Measurements from ENCODE around the gene TBX19. TPM values are rescaled to one million over a fixed set of nuclear protein-coding genes. Genes with fewer than 3 reads are reported as not detected.

The TBX19 gene
- total RNA-seq = 0.33 TPM
- long read RNA-seq = 0 reads

DNA sequence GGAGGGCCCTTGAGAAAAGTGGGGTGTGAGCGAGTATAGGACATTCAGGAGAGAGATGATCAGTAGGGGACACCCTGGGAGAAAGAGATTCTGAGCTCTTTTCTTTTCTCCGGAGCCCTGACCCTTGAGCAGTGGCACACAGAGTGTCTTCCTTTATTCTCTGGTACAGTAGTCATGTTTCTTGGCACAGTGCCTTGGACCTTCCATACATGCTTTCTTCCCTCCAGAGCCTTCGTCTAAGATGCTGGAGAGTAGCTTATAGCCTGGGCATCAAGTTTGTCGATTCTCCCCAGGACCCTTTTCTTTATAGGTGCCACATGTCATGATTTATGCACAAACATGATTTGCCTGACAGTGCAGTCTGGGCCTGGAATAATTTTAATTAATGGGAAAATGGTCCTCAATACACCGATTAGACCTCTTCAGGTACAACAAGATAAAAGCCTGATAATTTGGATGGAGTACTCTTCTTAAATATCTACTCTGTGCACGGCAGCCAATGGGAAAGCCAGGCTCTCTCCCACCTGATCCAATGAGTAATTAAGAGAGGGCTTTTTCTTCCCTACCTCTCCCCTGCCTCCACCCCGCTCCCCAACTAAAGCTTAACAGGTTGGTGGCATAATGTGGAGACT, at the start of gene TBX19:
Gene TBX19, plus strand, starts transcription at position 582 of the 632 bp plus-strand sequence. CDS start 214 bp downstream, outside the sequence.
- no peaks in the 10 kb centered on the region for H3K4me1 ChIP-seq
- H3K4me3 ChIP-seq = no peak within 1 kb of the TSS
- no peak within 1 kb of the TSS for H3K27ac ChIP-seq (replicated peaks)
- peaks cover 17% of the 10 kb centered on the region for H3K9me3 ChIP-seq (replicated peaks)
- intact Hi-C loops (cut with micrococcal nuclease) = no loop called here
- TF ChIP-seq, protein P1, sequence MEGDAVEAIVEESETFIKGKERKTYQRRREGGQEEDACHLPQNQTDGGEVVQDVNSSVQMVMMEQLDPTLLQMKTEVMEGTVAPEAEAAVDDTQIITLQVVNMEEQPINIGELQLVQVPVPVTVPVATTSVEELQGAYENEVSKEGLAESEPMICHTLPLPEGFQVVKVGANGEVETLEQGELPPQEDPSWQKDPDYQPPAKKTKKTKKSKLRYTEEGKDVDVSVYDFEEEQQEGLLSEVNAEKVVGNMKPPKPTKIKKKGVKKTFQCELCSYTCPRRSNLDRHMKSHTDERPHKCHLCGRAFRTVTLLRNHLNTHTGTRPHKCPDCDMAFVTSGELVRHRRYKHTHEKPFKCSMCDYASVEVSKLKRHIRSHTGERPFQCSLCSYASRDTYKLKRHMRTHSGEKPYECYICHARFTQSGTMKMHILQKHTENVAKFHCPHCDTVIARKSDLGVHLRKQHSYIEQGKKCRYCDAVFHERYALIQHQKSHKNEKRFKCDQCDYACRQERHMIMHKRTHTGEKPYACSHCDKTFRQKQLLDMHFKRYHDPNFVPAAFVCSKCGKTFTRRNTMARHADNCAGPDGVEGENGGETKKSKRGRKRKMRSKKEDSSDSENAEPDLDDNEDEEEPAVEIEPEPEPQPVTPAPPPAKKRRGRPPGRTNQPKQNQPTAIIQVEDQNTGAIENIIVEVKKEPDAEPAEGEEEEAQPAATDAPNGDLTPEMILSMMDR (IDR thresholded peaks at IDR 0.05; ENCODE audit: borderline replicate concordance) = no peak
- H3K27me3 ChIP-seq (ENCODE audit: low read depth) = no peaks in the 10 kb centered on the region
- no peak for DNase-seq
- peaks cover 4% of the 10 kb centered on the region for H3K36me3 ChIP-seq

DNA sequence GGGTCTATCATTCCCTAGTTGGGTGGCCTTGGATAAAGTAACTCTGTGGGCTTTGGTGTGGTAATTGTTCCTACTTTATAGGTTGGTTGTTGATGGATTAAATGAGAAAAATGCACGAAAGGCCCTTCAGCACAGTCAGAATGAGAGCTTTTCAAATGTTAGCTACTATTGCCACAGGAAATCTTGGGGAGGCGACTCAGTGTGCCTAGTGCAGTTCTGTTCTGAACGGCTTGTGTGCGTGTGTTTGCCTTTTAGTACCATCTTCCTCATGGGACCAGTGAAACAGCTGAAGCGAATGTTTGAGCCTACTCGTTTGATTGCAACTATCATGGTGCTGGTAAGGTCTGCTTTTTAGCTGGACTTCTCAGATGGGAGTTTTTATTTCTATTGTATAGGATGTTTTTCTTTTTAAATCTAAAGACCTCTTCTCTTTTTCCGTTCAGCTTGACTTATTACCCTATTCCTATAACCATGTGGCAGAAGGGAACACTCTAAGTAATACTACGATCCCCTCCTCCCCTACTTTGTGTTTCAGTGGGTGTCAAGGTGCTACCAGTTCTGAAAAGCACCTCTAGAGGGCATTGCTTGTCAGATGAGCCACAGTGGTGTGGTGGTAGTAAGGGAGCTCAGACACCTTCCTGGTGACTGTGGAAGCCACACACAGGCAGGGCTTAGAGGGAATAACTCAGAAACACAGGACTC, 45.7 kb upstream of the TBX19 start:
- no peaks in the 10 kb centered on the region for H3K27me3 ChIP-seq (ENCODE audit: low read depth)
- no peak overlapping the region for H3K27ac ChIP-seq (replicated peaks)
- H3K4me3 ChIP-seq = no peak overlapping the region
- no peak for DNase-seq
- peaks cover 10% of the 10 kb centered on the region for H3K4me1 ChIP-seq
- no peaks in the 10 kb centered on the region for H3K9me3 ChIP-seq (replicated peaks)
- intact Hi-C loops (cut with micrococcal nuclease) = no loop called here
- TF ChIP-seq, protein P1 (IDR thresholded peaks at IDR 0.05; ENCODE audit: borderline replicate concordance) = peak; percentile 68
- H3K36me3 ChIP-seq = peaks cover 67% of the 10 kb centered on the region

DNA sequence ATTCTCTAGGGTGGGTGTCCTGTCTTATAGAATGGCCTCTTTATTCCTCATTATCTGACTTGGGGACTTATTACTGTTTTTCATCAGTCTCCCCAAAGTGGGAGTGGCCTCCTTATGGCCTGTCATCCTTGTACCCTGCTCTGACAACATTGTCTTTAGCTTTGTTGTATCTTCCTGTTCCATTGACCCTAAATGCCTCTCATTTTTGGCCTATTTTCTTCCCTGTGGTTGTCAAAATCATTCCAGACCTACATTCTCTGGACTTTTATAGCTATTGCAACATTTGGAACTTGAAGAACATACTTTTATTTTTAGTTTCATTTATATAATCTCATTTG, 45.2 kb upstream of the TBX19 start:
- Histone ChIP-seq H3K9me3 (replicated peaks) (no peaks in the 10 kb centered on the region), H3K4me3 (no peak overlapping the region), H3K4me1 (peaks cover 10% of the 10 kb centered on the region), H3K36me3 (peaks cover 72% of the 10 kb centered on the region), H3K27me3 (ENCODE audit: low read depth) (no peaks in the 10 kb centered on the region), H3K27ac (replicated peaks) (no peak overlapping the region)
- intact Hi-C loops (cut with micrococcal nuclease) = no loop called here
- no peak for DNase-seq
- TF ChIP-seq, protein P1 (IDR thresholded peaks at IDR 0.05; ENCODE audit: borderline replicate concordance) = no peak

DNA sequence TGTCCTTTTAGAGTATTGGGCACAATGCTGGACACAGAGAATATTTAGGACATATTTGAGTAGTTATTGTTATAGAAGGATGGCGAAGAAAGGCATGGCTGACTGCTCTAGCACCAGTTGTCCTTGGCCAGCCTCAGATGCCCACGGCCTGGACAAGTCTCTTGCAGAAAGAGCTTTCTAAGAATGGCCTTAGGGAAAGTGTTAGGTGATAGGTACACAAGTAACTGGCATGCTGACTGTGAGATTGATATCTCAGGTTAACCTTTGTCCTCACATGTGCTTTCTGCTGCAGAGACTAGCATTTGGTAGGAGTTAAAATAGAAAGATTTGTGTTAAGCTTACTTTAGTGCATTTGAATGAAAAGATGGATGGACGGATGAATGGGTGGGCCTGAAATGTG, 44.7 kb upstream of the TBX19 start:
- no peak overlapping the region for H3K27ac ChIP-seq (replicated peaks)
- intact Hi-C loops (cut with micrococcal nuclease) = no loop called here
- H3K9me3 ChIP-seq (replicated peaks) = no peaks in the 10 kb centered on the region
- H3K27me3 ChIP-seq (ENCODE audit: low read depth) = no peaks in the 10 kb centered on the region
- peaks cover 8% of the 10 kb centered on the region for H3K4me1 ChIP-seq
- TF ChIP-seq, protein P1 (IDR thresholded peaks at IDR 0.05; ENCODE audit: borderline replicate concordance) = no peak
- no peak overlapping the region for H3K4me3 ChIP-seq
- DNase-seq = no peak
- peaks cover 77% of the 10 kb centered on the region for H3K36me3 ChIP-seq

DNA sequence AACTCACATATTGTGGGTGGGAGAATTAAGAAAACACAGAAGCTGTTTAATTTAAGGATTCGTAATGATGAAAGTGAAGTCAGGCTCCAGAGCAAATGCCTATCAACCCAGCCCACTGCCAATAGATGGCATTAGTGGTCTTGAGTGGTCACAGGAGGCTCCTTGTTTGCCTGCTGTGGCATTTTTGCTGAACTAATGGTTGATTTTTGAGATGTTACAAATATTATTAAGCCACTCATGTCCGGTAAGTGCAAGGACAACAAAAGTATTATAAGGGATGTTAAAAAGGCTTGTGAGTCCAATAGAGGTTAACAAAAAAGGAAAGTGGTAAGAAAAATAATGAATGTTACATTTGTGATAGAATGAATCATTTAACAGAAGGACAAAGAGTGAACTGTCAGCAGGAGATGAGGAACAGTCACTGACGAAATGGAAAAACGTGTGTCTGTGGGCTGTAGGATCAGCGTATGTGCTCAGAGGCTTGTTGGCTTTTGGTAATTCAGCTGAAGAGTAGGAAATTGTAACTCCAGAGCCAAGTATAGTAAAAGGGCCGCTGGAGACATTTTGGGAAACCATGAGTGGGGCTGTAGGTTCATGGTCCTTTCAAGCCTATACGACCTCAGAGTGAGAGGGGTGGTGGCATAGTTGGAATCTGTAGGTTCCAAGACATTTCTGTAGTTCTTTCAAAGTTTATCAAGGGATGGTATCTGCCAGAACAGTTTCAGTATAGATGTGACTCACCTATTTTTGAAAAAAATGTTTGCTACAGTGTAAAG, 43.7 kb upstream of the TBX19 start:
- intact Hi-C loops (cut with micrococcal nuclease) = no loop called here
- TF ChIP-seq, protein P1 (IDR thresholded peaks at IDR 0.05; ENCODE audit: borderline replicate concordance) = no peak
- Histone ChIP-seq H3K36me3 (peaks cover 82% of the 10 kb centered on the region), H3K9me3 (replicated peaks) (no peaks in the 10 kb centered on the region), H3K27ac (replicated peaks) (no peak overlapping the region), H3K4me1 (peaks cover 7% of the 10 kb centered on the region), H3K4me3 (no peak overlapping the region), H3K27me3 (ENCODE audit: low read depth) (no peaks in the 10 kb centered on the region)
- no peak for DNase-seq

Data from left ventricle myocardium inferior (tissue), 1 donor.